Fibroblast of lung (primary cell): Measurements from ENCODE around the gene SLC14A1. TPM values are rescaled to one million over a fixed set of nuclear protein-coding genes. Genes with fewer than 3 reads are reported as not detected.

Source experiments
- DNase-seq, 2 donors: peaks; one replicate each; pipeline versions ENCODE4 v3.0.0 to v3.0.0-alpha.2; 2010; ENCODE audit warnings: low read depth in 2 of 2
- H2AFZ ChIP-seq: 2 replicates; pipeline ENCODE4 v1.5.1; 2012; ENCODE audit warnings: low read length, control low read depth, inconsistent platforms
- H3K27ac ChIP-seq: 2 replicates; pipeline ENCODE4 v1.5.1; 2011; ENCODE audit warnings: low read length, control low read depth; ENCODE audit not compliant: insufficient read depth
- H3K27me3 ChIP-seq: 2 replicates; pipeline ENCODE4 v1.5.1; 2011; ENCODE audit warnings: mild to moderate bottlenecking, low read length; ENCODE audit not compliant: control insufficient read depth, insufficient read depth
- H3K36me3 ChIP-seq: 2 replicates; pipeline ENCODE4 v1.5.1; 2011; ENCODE audit warnings: low read length; ENCODE audit not compliant: control insufficient read depth, insufficient read depth
- H3K4me1 ChIP-seq: 2 replicates; pipeline ENCODE4 v1.5.1; 2011; ENCODE audit warnings: low read length; ENCODE audit not compliant: control insufficient read depth, insufficient read depth; ENCODE audit errors: extremely low read depth
- H3K4me2 ChIP-seq: 2 replicates; pipeline ENCODE4 v1.5.1; 2011; ENCODE audit warnings: low read length, control low read depth; ENCODE audit not compliant: insufficient read depth; ENCODE audit errors: extremely low read depth
- H3K4me3 ChIP-seq, 4 experiments: fragments of 200-600 bp in 1 of 4; sonication (generic) in 1 of 4; replicated peaks in 1 of 4; 2 replicates each; pipeline ENCODE4 v1.5.1; 2011 to 2016; ENCODE audit warnings: low read length in 4 of 4, low read depth in 3 of 4, mild to moderate bottlenecking in 3 of 4, control low read depth in 2 of 4, inconsistent platforms in 1 of 4, mixed read lengths in 1 of 4; ENCODE audit not compliant: insufficient read depth in 1 of 4; ENCODE audit errors: control extremely low read depth in 1 of 4
- H3K79me2 ChIP-seq: 2 replicates; pipeline ENCODE4 v1.5.1; 2012; ENCODE audit warnings: mild to moderate bottlenecking, low read length, inconsistent platforms; ENCODE audit not compliant: control insufficient read depth, insufficient read depth
- H3K9ac ChIP-seq: 2 replicates; pipeline ENCODE4 v1.5.1; 2011; ENCODE audit warnings: mild to moderate bottlenecking, low read length, control low read depth; ENCODE audit not compliant: insufficient read depth
- H3K9me3 ChIP-seq: 2 replicates; pipeline ENCODE4 v1.5.1; 2012; ENCODE audit warnings: low read depth, low read length; ENCODE audit not compliant: control insufficient read depth, insufficient read depth
- H4K20me1 ChIP-seq: 2 replicates; pipeline ENCODE4 v1.5.1; 2011; ENCODE audit warnings: low read length; ENCODE audit not compliant: control insufficient read depth, insufficient read depth; ENCODE audit errors: extremely low read depth
- CTCF ChIP-seq, 2 donors: IDR thresholded peaks in 1 of 2; conservative IDR thresholded peaks in 1 of 2; 1 replicate in 1 of 2; 2 replicates in 1 of 2; pipeline ENCODE4 v1.5.1; 2011 to 2012; ENCODE audit warnings: low read length in 2 of 2, control low read depth in 1 of 2, inconsistent platforms in 1 of 2, low read depth in 1 of 2, mild to moderate bottlenecking in 1 of 2
- EZH2 ChIP-seq: IDR thresholded peaks from 2 replicates; pipeline ENCODE4 v1.5.1; 2012; ENCODE audit warnings: low read length, control low read depth, mild to moderate bottlenecking; ENCODE audit errors: missing control alignments
- polyA plus RNA-seq, 2 donors: library from polyadenylated mRNA; depleted of rRNA in 1 of 2; stranded (reverse) in 1 of 2; unstranded in 1 of 2; fragments of >200 nt; gene quantifications; 2 replicates each; pipeline ENCODE4 v1.2.1, GENCODE V29; 2011 to 2012; ENCODE audit warnings: missing spikeins in 1 of 2
- total RNA-seq: library from RNA; depleted of rRNA; stranded (reverse); fragments of >200 nt; gene quantifications from 2 replicates; pipeline ENCODE4 v1.2.1, GENCODE V29; 2014

SLC14A1 gene
- total and polyA plus RNA-seq, 2 donors (not counting 1 experiment from before 2014, with no cell fraction given), result 8.0 to 31.0 TPM

GRCh38 chr18:45780568-45780967 lies 56.6 kb downstream of the SLC14A1 start:
- Histone ChIP-seq H3K27me3 (no peaks in the 10 kb centered on the region), H4K20me1 (no peaks in the 10 kb centered on the region), H3K4me2 (no peak overlapping the region), H3K27ac (no peak overlapping the region), H3K9ac (no peak overlapping the region), H3K4me1 (peaks cover 15% of the 10 kb centered on the region), H3K36me3 (no peaks in the 10 kb centered on the region), H3K9me3 (no peaks in the 10 kb centered on the region), H2AFZ (no peak overlapping the region), H3K79me2 (no peaks in the 10 kb centered on the region), H3K4me3 (no peak overlapping the region)
- TF ChIP-seq CTCF (conservative IDR thresholded peaks at IDR 0.05 in 1 of 2, IDR thresholded peaks at IDR 0.05 in 1 of 2; ENCODE audit: low read depth in 1 of 2, low read length in 2 of 2) (no peak), EZH2 (no peak)
- peak in 1 of 2 donors; percentile 44 for DNase-seq

- no peaks in the 10 kb centered on the region for H3K9me3 ChIP-seq
- H3K27ac ChIP-seq, result no peak overlapping the region
- H4K20me1 ChIP-seq, result no peaks in the 10 kb centered on the region
- H3K79me2 ChIP-seq, result no peaks in the 10 kb centered on the region
- H3K9ac ChIP-seq, result no peak overlapping the region
- H3K4me3 ChIP-seq, result no peak overlapping the region
- no peak overlapping the region for H3K4me2 ChIP-seq
- H2AFZ ChIP-seq, result no peak overlapping the region
- peaks cover 13% of the 10 kb centered on the region for H3K4me1 ChIP-seq
- TF ChIP-seq CTCF (conservative IDR thresholded peaks at IDR 0.05 in 1 of 2, IDR thresholded peaks at IDR 0.05 in 1 of 2; ENCODE audit: low read depth in 1 of 2, low read length in 2 of 2), result no peak
- TF ChIP-seq EZH2, result no peak
- H3K36me3 ChIP-seq, result no peaks in the 10 kb centered on the region
- no peaks in the 10 kb centered on the region for H3K27me3 ChIP-seq
- DNase-seq, result no peak
Observed at GRCh38 chr18:45782662-45783061, 58.7 kb downstream of the SLC14A1 start.

- H3K27me3 ChIP-seq, result no peaks in the 10 kb centered on the region
- H3K9ac ChIP-seq, result no peak overlapping the region
- H3K36me3 ChIP-seq, result no peaks in the 10 kb centered on the region
- peak overlapping the region; percentile 1 for H2AFZ ChIP-seq
- H3K4me2 ChIP-seq, result peak overlapping the region; percentile 40
- H3K9me3 ChIP-seq, result no peaks in the 10 kb centered on the region
- H3K4me1 ChIP-seq, result peaks cover 13% of the 10 kb centered on the region
- H3K79me2 ChIP-seq, result no peaks in the 10 kb centered on the region
- H3K27ac ChIP-seq, result peak overlapping the region; percentile 13
- H3K4me3 ChIP-seq, result no peak overlapping the region
- TF ChIP-seq EZH2 (no peak), CTCF (conservative IDR thresholded peaks at IDR 0.05 in 1 of 2, IDR thresholded peaks at IDR 0.05 in 1 of 2; ENCODE audit: low read depth in 1 of 2, low read length in 2 of 2) (no peak)
- no peaks in the 10 kb centered on the region for H4K20me1 ChIP-seq
- peak in 1 of 2 donors; percentile 88 for DNase-seq
Observed at GRCh38 chr18:45783097-45784075, 59.4 kb downstream of the SLC14A1 start.
